HG03097 (cell line): ENCODE results near the gene FGF7.
"Not testable (repeated sequence)": the region's sequence is repeated elsewhere in the genome, so short reads cannot be mapped to it uniquely, and the experiment has no call there.

ENCODE experiments used
- ATAC-seq: cut with Tn5 transposase; IDR thresholded peaks from one replicate; pipeline ENCODE4 v1.9.1; 2021; ENCODE audit not compliant: unreplicated experiment, low FRiP score

FGF7 gene

DNA sequence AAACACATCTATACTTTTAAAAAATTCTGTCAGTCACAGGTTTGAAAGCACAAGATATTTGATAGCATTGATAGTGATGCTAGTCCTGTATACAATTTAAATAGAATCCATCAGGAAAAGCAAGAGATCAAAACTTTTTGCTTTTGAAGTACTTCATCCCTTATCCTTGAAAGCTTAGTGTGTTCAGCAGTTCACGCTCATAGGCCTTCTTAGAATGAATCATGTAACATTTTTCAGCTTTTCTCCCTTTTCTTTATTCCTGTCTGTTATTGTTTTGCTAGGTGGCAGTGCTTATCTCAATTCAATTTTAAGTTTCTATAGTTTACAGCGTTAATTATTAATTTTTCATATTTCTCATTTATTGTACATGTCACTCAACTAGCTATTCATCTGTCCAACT is 69.1 kb downstream of the FGF7 start:
- no peak for ATAC-seq

DNA sequence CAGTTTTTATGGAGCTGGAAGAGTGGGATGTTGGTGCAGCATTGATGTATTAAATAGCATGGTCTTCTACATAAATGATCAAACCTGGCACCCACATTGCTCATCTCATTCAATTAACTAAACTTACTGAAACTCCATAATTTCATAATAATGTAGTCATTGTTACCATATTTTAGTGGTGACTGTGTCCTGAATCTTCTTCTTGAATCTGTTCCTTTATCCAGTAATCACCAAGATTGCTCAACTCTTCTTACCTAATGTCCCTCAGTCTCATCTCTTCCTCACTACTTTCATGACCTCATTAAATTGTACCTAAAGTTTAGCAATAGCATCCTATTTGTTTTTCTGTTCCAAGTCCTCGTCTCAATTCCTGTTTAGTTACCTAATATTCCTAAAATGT is 69.8 kb downstream of the FGF7 start:
- no peak for ATAC-seq

DNA sequence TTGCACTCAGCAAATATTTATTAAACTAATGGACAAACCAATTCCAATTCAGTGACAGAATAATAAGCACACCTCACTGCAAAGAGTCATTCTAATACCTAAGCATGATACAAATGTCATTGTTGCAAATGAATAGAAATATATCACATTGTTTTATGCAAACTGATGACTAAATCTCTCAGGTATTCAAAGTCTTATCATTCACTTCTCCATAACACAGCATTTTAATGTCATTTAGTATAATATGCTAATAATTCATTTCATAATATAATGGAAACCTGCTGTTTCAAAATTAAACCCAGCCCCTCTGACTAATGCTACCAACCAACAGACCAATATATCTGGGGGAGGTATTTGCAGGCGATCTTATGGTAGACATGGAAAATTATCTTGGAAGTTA is 71.8 kb downstream of the FGF7 start:
- ATAC-seq: no peak

DNA sequence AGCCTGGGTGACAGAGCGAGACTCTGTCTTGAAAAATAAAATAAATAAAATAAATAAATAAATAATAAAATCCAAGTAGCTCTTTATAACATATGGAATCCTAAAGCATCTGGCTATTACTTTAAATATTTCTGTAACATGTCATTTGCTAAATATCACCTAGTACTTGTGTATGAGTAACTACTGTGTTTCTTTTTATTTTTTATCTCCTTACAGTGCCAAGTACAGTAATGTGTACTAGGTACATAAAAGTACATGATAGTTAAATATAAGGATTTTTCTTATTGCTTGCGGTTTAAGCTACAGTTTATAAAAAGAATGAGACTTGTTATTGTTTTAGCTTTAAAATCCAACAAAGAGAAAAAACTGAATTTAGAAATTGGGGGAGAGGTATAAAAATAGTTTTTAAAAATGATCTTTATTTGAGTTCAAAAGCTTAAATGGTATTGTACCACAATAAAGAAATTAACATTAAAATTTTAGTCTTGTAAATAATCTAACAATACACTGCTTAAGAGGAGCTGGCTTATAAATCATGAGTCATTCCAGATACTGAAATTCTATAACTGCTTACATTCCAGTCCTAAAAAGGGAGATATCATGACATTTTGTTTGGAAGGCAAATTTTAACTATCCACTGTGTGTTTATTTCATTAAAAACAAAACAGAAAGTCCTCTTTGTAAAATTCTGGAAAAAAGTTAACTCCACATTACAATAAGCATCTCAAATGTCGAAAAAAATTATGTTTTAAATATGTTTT is 73.1 kb downstream of the FGF7 start:
- no peak for ATAC-seq

DNA sequence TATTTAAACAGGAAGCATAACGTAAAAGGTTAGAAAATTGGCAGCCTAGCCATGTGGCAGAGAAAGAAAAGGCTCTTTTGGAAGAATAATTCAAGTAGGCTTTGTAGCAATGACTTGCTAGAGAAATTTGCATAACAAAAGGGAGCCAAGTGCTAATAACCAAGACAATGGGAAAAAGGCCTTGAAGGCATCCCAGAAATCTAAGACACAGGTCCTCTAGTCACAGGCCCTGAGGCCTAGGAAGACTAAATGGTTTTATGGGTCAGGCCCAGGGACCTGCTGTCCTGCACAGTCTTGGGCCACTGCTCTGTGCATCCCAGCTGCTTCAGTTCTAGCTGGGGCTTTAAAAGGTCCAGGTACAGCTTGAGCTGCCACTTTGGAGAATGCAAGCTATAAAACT is 78.5 kb downstream of the FGF7 start:
- ATAC-seq: no peak

DNA sequence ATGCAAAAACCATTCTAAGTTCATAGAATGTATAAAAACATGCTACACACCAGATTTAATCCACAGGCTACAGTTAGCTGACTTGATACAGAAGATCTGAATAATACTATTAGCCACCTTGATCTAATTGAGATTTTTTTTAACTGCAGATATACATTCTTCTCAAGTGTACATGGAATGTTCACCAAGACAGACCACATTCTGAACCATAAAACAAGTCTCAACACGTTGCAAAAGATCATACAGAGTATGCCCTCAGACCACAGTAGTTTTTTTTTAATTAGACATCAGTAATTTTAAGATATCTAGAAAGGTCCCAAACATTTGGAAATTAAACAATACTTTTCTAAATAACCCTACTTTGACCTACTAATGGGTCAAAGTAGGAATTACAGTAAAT is 83.3 kb downstream of the FGF7 start:
- no peak for ATAC-seq

DNA sequence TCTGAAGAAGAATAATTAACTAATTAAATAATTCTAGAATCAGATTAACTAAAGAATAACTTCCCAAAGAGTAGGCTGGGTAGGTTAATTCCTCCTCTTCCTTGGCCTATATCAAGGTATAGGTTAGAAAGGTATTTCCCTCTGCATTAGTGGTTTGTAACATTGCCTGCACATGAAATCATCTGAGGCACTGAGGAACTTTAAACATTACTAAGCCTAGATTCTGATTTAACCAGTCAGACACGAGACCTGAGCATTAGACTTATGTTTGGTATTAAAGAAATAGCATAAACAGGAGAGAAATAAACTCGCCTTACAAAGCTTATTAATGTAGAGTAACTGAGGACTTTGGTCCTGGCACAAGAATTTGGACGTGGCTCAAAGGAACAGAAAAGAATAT is 84.2 kb downstream of the FGF7 start:
- no peak for ATAC-seq

DNA sequence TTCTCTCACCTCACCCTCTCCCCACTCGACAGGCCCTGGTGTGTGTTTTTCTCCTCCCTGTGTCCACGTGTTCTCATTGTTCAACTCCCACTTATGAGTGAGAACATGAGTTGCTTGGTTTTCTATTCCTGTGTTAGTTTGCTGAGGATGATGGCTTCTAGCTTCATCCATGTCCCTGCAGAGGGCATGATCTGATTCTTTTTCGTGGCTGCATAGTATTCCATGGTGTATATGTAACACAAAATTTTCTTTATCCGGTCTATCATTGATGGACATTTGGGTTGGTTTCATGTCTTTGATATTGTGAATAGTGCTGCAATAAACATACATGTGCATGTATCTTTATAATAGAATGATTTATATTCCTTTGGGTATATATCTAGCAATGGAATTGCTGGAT is 89.7 kb downstream of the FGF7 start:
- ATAC-seq: not testable (repeated sequence)

DNA sequence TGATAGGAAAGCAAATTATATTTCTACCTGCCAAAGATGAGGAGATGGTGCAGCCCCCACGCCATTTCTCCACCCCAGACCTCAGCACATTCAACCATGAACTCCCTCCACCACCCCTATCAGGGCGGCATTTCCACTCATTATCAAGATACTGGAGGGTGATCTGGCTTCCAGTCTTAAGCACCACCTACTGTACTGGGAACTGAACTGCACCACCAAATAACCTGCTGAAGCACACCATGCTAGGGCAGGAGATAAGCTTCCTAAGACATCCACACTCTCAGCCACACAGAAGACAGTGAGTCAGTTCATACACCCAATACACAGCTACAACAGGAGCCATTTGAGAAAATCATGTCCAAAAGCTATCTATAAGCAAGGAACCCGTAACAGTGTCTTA is 98.8 kb downstream of the FGF7 start:
- no peak for ATAC-seq

DNA sequence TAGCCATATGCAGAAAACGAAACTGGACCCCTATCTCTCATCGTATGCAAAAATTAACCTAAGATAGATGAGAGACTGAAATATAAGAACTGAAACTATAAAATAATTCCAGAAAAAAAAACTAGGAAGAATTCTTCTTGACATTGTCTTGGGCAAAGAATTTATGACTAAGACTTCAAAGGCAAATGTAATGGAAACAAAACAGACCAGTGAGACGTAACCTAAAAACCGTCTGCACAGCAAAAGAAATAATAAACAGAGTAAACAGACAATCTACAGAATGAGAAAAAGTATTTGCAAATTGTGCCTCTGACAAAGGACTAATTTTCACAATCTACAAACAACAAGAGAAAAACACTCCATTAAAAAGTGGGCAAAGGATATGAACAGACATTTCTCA is 105.2 kb downstream of the FGF7 start:
- no peak for ATAC-seq

DNA sequence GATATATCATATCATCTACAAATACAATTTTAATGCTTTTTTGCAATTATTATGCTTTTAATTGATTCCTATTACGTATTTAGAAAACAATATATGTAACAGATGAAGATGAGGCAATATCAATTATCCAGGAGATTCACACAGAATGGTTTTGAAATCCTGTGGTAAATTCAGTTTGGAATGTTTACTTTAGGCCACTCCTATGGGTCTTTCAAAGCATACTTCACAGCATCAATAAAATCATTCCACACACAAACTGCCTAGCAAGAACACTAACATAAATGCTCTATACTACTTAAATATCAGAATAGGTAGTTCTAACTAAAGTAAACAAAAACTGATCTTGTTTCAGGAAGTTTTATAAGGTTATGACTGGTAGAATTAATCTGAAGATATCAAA is 107.0 kb downstream of the FGF7 start:
- ATAC-seq: no peak
